WTC11 (cell line): Measurements from ENCODE around the gene BIVM.

Experiments
- CTCF ChIP-seq: fragments of 200-600 bp; IDR thresholded peaks from 2 replicates; pipeline ENCODE4 v1.8.0; 2022; ENCODE audit warnings: antibody characterized with exemption
- GTF2I ChIP-seq: fragments of 250-450 bp; sonication (Bioruptor Pico); conservative IDR thresholded peaks from 2 replicates; pipeline ENCODE4 v1.4.0; 2021; ENCODE audit warnings: mild to moderate bottlenecking
- KAT7 ChIP-seq: sonication (generic); formaldehyde crosslinking; IDR thresholded peaks from 2 replicates; pipeline ENCODE4 v1.8.1; 2023; ENCODE audit warnings: missing genetic modification reagents, mild to moderate bottlenecking, borderline replicate concordance
- MAX ChIP-seq: sonication (generic); formaldehyde crosslinking; IDR thresholded peaks from 2 replicates; pipeline ENCODE4 v1.8.0; 2022; ENCODE audit warnings: mild to moderate bottlenecking, missing genetic modification reagents
- TEAD4 ChIP-seq: sonication (generic); formaldehyde crosslinking; IDR thresholded peaks from 2 replicates; pipeline ENCODE4 v1.8.0; 2022; ENCODE audit warnings: mild to moderate bottlenecking, missing genetic modification reagents

GRCh38 chr13:102777736-102778135 lies 21.2 kb upstream of the BIVM start:
- TF ChIP-seq CTCF: no peak
- TF ChIP-seq TEAD4 (CRISPR knock-in tag): no peak
- no peak for TF ChIP-seq GTF2I (CRISPR knock-in tag)
- TF ChIP-seq MAX: no peak
- no peak for TF ChIP-seq KAT7 (CRISPR knock-in tag)
